Islet precursor cell (in vitro differentiated cells): ENCODE measurements around the gene ETHE1.
"Not testable (repeated sequence)": the region's sequence is repeated elsewhere in the genome, so short reads cannot be mapped to it uniquely, and the experiment has no call there.

Source experiments
- DNase-seq: peaks from one replicate; pipeline ENCODE4 v3.0.0-alpha.2; 2018

ETHE1 gene

GRCh38 chr19:43551399-43552197 lies 24.6 kb upstream of the ETHE1 start:
- DNase-seq = no peak

GRCh38 chr19:43548706-43549105 lies 21.7 kb upstream of the ETHE1 start:
- DNase-seq = no peak

- not testable (repeated sequence) for DNase-seq
Measured at GRCh38 chr19:43547926-43548325, 20.9 kb upstream of the ETHE1 start.

- no peak for DNase-seq
Measured at GRCh38 chr19:43546581-43546980, 19.6 kb upstream of the ETHE1 start.

- no peak for DNase-seq
Measured at GRCh38 chr19:43545981-43546380, 19.0 kb upstream of the ETHE1 start.

GRCh38 chr19:43545276-43545675 lies 18.3 kb upstream of the ETHE1 start:
- no peak for DNase-seq

GRCh38 chr19:43544077-43544476 lies 17.1 kb upstream of the ETHE1 start:
- DNase-seq = no peak

GRCh38 chr19:43541920-43542650 lies 15.1 kb upstream of the ETHE1 start:
- no peak for DNase-seq

- no peak for DNase-seq
Measured at GRCh38 chr19:43540381-43540780, 13.4 kb upstream of the ETHE1 start.

GRCh38 chr19:43538922-43539321 lies 11.9 kb upstream of the ETHE1 start:
- no peak for DNase-seq

GRCh38 chr19:43534816-43535761 lies 8.1 kb upstream of the ETHE1 start:
- DNase-seq = peak; percentile 90

- DNase-seq = no peak
Measured at GRCh38 chr19:43534305-43534815, 7.4 kb upstream of the ETHE1 start.

GRCh38 chr19:43533546-43534304 lies 6.7 kb upstream of the ETHE1 start:
- DNase-seq = peak; percentile 100

GRCh38 chr19:43532962-43533545 lies 6.1 kb upstream of the ETHE1 start, which contains the start of gene ZNF575:
Gene ZNF575 (plus strand): TSS chr19:43533188. CDS start chr19:43534423, 1,235 bp downstream.
- peak; percentile 98 for DNase-seq

GRCh38 chr19:43532571-43532961 lies 5.6 kb upstream of the ETHE1 start:
- no peak for DNase-seq

GRCh38 chr19:43527860-43528622 lies 1.0 kb upstream of the ETHE1 start:
- DNase-seq = no peak

- DNase-seq = peak; percentile 72
Measured at GRCh38 chr19:43525836-43526771, 897 bp downstream of the ETHE1 start.

GRCh38 chr19:43524922-43525835 lies 1.8 kb downstream of the ETHE1 start:
- DNase-seq = peak; percentile 83
